ENCODE measurements around the gene RGS7. TPM values are rescaled to one million over a fixed set of nuclear protein-coding genes. Genes with fewer than 3 reads are reported as not detected.

RGS7 gene
- total and polyA plus RNA-seq, 10 of the 15 experiments (the other 5 are each of a cell fraction or from before 2014, with no cell fraction given), result not detected

GRCh38 chr1:241095847-241096246 is 261.2 kb downstream of the RGS7 start (continued):
- TF ChIP-seq ZBTB33 (IDR thresholded peaks at IDR 0.05) (no peak), PAX5 (IDR thresholded peaks at IDR 0.05; ENCODE audit: borderline replicate concordance, low read depth, low read length) (no peak), CHD4 (IDR thresholded peaks at IDR 0.05) (no peak), SUZ12 (IDR thresholded peaks at IDR 0.05; ENCODE audit: unreplicated experiment) (no peak)

GRCh38 chr1:241090798-241091197 is 266.2 kb downstream of the RGS7 start:
- Histone ChIP-seq H3K79me2 (ENCODE audit: control insufficient read depth, insufficient read depth, low read length) (no peaks in the 10 kb centered on the region), H3K9me3 (replicated peaks; ENCODE audit: control insufficient read depth, insufficient read depth, low read length) (no peaks in the 10 kb centered on the region), H2AFZ (ENCODE audit: control insufficient read depth, low read depth, low read length) (no peak overlapping the region), H3K4me2 (ENCODE audit: control insufficient read depth, insufficient read depth) (no peak overlapping the region), H3K27me3 (replicated peaks in 1 of 2; ENCODE audit: control insufficient read depth in 2 of 2, insufficient read depth in 2 of 2, low read length in 1 of 2) (no peaks in the 10 kb centered on the region), H3K27ac (ENCODE audit: control insufficient read depth, insufficient read depth) (no peak overlapping the region), H3K4me1 (ENCODE audit: control insufficient read depth, insufficient read depth, low read length) (no peaks in the 10 kb centered on the region; the same call in 1 of the 2 replicates), H3K4me3 (no peak overlapping the region), H3K9ac (ENCODE audit: control insufficient read depth, insufficient read depth, low read length) (no peak overlapping the region), H3K36me3 (ENCODE audit: control insufficient read depth in 2 of 2, insufficient read depth in 2 of 2, low read length in 1 of 2) (no peaks in the 10 kb centered on the region), H4K20me1 (ENCODE audit: control insufficient read depth, insufficient read depth) (no peaks in the 10 kb centered on the region)
- RAD21 ChIA-PET (ENCODE audit: unreplicated experiment), result no interaction called here
- DNase-seq (ENCODE audit: low read depth, low spot score) (no peak), FAIRE-seq (no peak), ATAC-seq (no peak)
- in situ Hi-C loops (cut with MboI), result no loop called here
- TF ChIP-seq KLF5 (IDR thresholded peaks at IDR 0.05; ENCODE audit: partially characterized antibody) (no peak), ZSCAN29 (IDR thresholded peaks at IDR 0.05) (no peak), SRF (IDR thresholded peaks at IDR 0.05; ENCODE audit: low read depth in 2 of 2, low read length in 2 of 2) (no peak), ETV6 (conservative IDR thresholded peaks at IDR 0.05 in 1 of 2, IDR thresholded peaks at IDR 0.05 in 1 of 2; ENCODE audit: borderline replicate concordance in 1 of 2, low read depth in 1 of 2) (no peak), GABPA (IDR thresholded peaks at IDR 0.05; ENCODE audit: low read depth) (no peak), BMI1 (IDR thresholded peaks at IDR 0.05; ENCODE audit: borderline replicate concordance) (no peak), ZNF24 (IDR thresholded peaks at IDR 0.05) (no peak), SUZ12 (IDR thresholded peaks at IDR 0.05; ENCODE audit: unreplicated experiment) (no peak), JUNB (IDR thresholded peaks at IDR 0.05) (no peak), ELK1 (IDR thresholded peaks at IDR 0.05; ENCODE audit: low read depth, low read length) (no peak), EGR1 (IDR thresholded peaks at IDR 0.05; ENCODE audit: borderline replicate concordance in 1 of 2, low read depth in 2 of 2, low read length in 2 of 2) (no peak), BRCA1 (IDR thresholded peaks at IDR 0.05; ENCODE audit: low read depth, low read length) (no peak), ATF3 (IDR thresholded peaks at IDR 0.05; ENCODE audit: borderline replicate concordance, extremely low read depth, low read depth, low read length) (no peak), MYB (IDR thresholded peaks at IDR 0.05; ENCODE audit: borderline replicate concordance, low read depth, low read length) (no peak), HDGF (IDR thresholded peaks at IDR 0.05) (no peak)
- no TSS peak for BruUV-seq (replicated peaks)
- intact Hi-C loops (cut with micrococcal nuclease; ENCODE audit: unreplicated experiment), result no loop called here
- POLR2A ChIA-PET, result no interaction called here
- SMC1A ChIA-PET (ENCODE audit: uncharacterized antibody, unreplicated experiment), result no interaction called here
- CTCF ChIA-PET, result interaction anchor here (0.7 kb wide), 1 partner anchor 9 kb away, joined by 3 read pairs; no protein-coding TSS in a partner anchor
- 17% methylated on average over 3 of the region's 3 CpGs for WGBS (ENCODE audit: insufficient coverage, insufficient replicate concordance, low lambda C conversion rate, missing lambda C conversion rate)

All from GM12878 (cell line).